ENCODE data around the gene GNPTG.
A peak's percentile ranks its signal among the peaks of the same experiment; 100 is the strongest.

The GNPTG gene

GRCh38 chr16:1371054-1371978, 19.6 kb downstream of the GNPTG start:
- DNase-seq (ENCODE audit: low spot score) = no peak

DNA sequence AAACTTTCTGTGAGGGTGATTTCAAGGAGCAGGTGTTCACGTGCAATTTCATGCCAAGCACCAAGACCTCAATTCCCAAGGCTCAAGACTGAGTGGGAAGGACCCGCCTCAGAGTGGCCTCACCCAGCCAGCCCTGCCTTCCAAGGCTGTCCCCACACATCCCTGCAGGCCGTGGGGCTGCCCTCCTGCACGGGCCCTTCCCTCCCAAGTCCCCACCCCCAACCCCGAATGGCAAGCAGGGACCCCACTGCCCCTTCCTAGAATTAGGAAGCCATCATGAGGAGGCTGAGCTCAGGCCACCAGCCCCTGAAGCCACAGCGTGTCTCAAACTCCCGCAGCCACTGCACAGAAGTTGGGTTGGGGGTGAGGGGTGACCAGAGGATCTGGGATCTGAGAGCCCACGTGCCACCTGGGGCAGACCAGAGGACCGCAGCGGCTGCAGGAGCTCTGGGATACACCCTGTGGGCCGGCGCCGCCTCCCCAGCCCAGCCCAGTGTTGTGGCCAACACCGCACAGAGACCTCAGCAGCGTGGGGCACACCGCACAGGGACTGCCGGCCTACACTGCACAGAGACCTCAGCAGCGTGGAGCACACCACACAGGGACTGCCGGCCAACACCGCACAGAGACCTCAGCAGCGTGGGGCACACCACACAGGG, 20.7 kb downstream of the GNPTG start:
- no peak for DNase-seq (ENCODE audit: low spot score)

GRCh38 chr16:1374418-1375297, 22.9 kb downstream of the GNPTG start:
- DNase-seq (ENCODE audit: low spot score) = no peak

- DNase-seq (ENCODE audit: low spot score) = no peak
Measured at GRCh38 chr16:1375298-1375640, 23.5 kb downstream of the GNPTG start.

- no peak for DNase-seq (ENCODE audit: low spot score)
Measured at GRCh38 chr16:1375741-1376410, 24.1 kb downstream of the GNPTG start.

GRCh38 chr16:1377406-1378010, 25.8 kb downstream of the GNPTG start:
- DNase-seq (ENCODE audit: low spot score) = no peak

- no peak for DNase-seq (ENCODE audit: low spot score)
Measured at GRCh38 chr16:1378087-1378803, 26.5 kb downstream of the GNPTG start.

GRCh38 chr16:1378804-1379303, 27.1 kb downstream of the GNPTG start:
- DNase-seq (ENCODE audit: low spot score) = peak; percentile 92

GRCh38 chr16:1379304-1380076, 27.8 kb downstream of the GNPTG start:
- peak; percentile 94 for DNase-seq (ENCODE audit: low spot score)

GRCh38 chr16:1380195-1380594, 28.5 kb downstream of the GNPTG start:
- DNase-seq (ENCODE audit: low spot score) = no peak

GRCh38 chr16:1381612-1382406, 30.1 kb downstream of the GNPTG start:
- DNase-seq (ENCODE audit: low spot score) = no peak

GRCh38 chr16:1383556-1383955, 31.8 kb downstream of the GNPTG start:
- DNase-seq (ENCODE audit: low spot score) = no peak

- no peak for DNase-seq (ENCODE audit: low spot score)
Measured at GRCh38 chr16:1385232-1385631, 33.5 kb downstream of the GNPTG start.

DNA sequence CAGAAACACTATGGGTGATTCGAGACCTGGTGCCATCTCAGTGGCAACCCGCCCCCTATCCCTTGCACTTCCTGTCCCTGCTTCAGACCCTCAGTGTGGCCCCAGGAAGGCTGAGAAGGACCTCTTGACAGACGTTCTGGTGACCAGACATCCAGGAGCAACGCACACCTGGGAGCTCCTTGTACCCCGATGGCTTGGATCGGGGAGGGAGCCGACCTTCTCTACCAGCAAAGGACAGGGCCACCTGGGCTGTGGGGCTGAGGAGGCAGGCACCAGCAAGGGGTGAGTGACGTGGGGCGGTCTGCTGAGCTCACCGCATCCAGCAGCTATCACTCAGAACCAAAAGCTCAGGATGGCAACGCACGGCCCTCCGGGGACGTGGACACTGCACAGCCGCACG, 35.6 kb downstream of the GNPTG start:
- no peak for DNase-seq (ENCODE audit: low spot score)

DNA sequence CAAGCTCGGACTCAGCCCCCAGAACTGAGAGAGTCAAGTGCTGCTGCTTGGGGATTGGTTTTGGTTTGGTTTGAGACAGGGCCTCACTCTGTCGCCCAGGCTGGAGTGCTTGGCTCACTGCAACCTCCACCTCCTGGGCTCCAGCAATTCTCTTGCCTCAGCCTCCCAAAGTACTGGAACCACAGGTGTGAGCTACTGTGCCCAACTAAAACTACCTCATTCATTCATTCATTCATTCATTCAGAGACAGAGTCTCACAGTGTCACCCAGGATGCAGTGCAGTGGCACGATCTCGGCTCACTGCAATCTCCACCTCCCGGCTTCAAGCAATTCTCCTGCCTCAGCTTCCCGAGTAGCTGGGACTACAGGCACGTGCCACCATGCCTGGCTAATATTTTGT, 38.0 kb downstream of the GNPTG start:
- DNase-seq (ENCODE audit: low spot score) = no peak

DNA sequence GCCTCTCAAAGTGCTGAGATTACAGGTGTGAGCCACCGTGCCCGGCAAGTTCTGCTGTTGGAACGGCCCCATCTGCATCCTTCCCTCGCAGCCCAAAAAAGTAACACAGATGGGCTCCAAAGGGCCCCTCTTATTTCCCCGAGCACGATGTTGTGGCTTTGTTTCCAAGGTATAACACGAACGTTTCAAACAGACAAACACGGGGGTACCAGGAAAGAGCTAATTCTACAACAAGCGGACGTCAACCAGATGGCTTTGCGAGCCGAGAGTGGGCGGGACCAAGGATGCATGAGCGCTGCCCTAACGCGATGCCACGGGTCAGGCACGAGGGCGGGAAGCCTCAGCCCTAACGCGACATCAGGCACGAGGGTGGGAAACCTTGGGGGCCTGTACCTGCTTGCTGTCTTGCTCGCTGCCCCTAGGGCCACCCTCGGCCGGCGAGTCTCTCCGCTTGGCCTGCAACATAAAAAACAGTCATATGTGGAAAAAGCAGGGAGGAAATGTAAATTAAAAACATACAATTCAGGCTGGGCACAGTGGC, 38.6 kb downstream of the GNPTG start:
- no peak for DNase-seq (ENCODE audit: low spot score)

GRCh38 chr16:1392826-1393225, 41.1 kb downstream of the GNPTG start:
- DNase-seq (ENCODE audit: low spot score) = no peak

DNA sequence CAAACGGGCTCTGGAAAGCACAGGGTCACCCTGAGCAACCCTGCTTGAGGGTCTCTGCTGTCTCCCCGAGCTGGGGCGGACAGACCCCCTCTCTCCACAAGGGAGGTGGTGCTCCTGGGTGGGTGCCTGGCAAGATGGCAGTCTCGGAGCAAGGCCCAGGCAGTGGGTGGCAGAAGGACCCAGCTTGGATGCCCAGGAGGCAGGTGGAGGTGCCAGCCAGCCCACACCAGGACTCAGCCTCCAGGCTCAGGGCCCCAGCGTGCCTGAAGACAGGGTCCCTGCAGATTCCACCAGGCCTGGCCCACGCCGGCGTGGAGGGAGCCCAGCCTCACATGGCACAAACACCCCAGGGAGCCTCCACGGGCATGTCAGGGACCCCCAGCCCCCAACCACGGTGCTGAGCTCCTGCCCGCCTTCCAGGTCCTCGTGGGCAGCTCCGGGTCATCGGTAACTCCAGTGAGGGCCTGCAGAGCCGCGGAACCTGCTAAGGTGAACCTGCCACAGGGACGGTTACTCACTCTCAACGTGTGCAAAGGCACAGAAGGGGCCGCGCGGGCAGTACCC, 42.0 kb downstream of the GNPTG start:
- no peak for DNase-seq (ENCODE audit: low spot score)

Measured in AG20443 (cell line).